Breast epithelium (tissue), 3 donors: ENCODE data around the gene CTAGE4.
"Not testable (repeated sequence)": the region's sequence is repeated elsewhere in the genome, so short reads cannot be mapped to it uniquely, and the experiment has no call there.

Source experiments
- CTCF ChIP-seq, 3 donors: fragments of 450-650 bp; IDR thresholded peaks; one replicate each; pipeline ENCODE4 v1.5.1; 2016 to 2017; ENCODE audit warnings: antibody characterized with exemption in 3 of 3, mild to moderate bottlenecking in 3 of 3, moderate library complexity in 3 of 3
- POLR2A ChIP-seq: fragments of 450-650 bp; IDR thresholded peaks from one replicate; pipeline ENCODE4 v1.6.1; 2016; ENCODE audit warnings: antibody characterized with exemption, mild to moderate bottlenecking, moderate library complexity
- POLR2AphosphoS5 ChIP-seq, 3 donors: sonication (generic); formaldehyde crosslinking; IDR thresholded peaks; one replicate each; pipeline ENCODE4 v1.6.1; 2017; ENCODE audit warnings: antibody characterized with exemption in 3 of 3

- TF ChIP-seq POLR2AphosphoS5 (IDR thresholded peaks at IDR 0.05); CTCF (IDR thresholded peaks at IDR 0.05); POLR2A: not testable (repeated sequence)
These were observed 11.5 kb upstream of the CTAGE4 start for GRCh38 chr7:144171594-144172350.
